Liver (tissue), 9 donors: ENCODE measurements around the gene SPI1. TPM values are rescaled to one million over a fixed set of nuclear protein-coding genes. Genes with fewer than 3 reads are reported as not detected.

Experiments used
- DNase-seq: peaks from one replicate; pipeline ENCODE4 v3.0.0-alpha.2; 2017; ENCODE audit warnings: low spot score
- H3K27ac ChIP-seq, 2 donors: one replicate each; pipeline ENCODE4 v1.7.0; 2013; ENCODE audit warnings: inconsistent platforms in 2 of 2, low read length in 2 of 2, control low read depth in 1 of 2, low read depth in 1 of 2, mild to moderate bottlenecking in 1 of 2
- H3K27me3 ChIP-seq, 4 donors: one replicate each; pipeline versions ENCODE4 v1.6.1 to v1.7.0; 2013; ENCODE audit warnings: low read length in 3 of 4, inconsistent platforms in 1 of 4, mild to moderate bottlenecking in 1 of 4, moderate library complexity in 1 of 4; ENCODE audit not compliant: control insufficient read depth in 4 of 4, insufficient read depth in 4 of 4
- H3K36me3 ChIP-seq, 4 donors: one replicate each; pipeline versions ENCODE4 v1.6.1 to v1.7.0; 2013; ENCODE audit warnings: low read length in 3 of 4, mild to moderate bottlenecking in 3 of 4, low read depth in 1 of 4, moderate library complexity in 1 of 4; ENCODE audit not compliant: control insufficient read depth in 4 of 4, insufficient read depth in 3 of 4
- H3K4me1 ChIP-seq, 4 donors: one replicate each; pipeline versions ENCODE4 v1.6.1 to v1.7.0; 2013; ENCODE audit warnings: low read length in 3 of 4, mild to moderate bottlenecking in 3 of 4, moderate library complexity in 1 of 4; ENCODE audit not compliant: control insufficient read depth in 4 of 4, insufficient read depth in 4 of 4
- H3K4me3 ChIP-seq, 3 donors: one replicate each; pipeline versions ENCODE4 v1.6.1 to v1.7.0; 2013; ENCODE audit warnings: low read length in 3 of 3, control low read depth in 1 of 3, low read depth in 1 of 3, mild to moderate bottlenecking in 1 of 3
- H3K9ac ChIP-seq, 2 donors: one replicate each; pipeline ENCODE4 v1.7.0; 2013; ENCODE audit warnings: low read length in 2 of 2, mild to moderate bottlenecking in 2 of 2, moderate library complexity in 2 of 2, control low read depth in 1 of 2, low read depth in 1 of 2
- H3K9me3 ChIP-seq, 4 donors: one replicate each; pipeline versions ENCODE4 v1.6.1 to v1.7.0; 2013; ENCODE audit warnings: low read length in 3 of 4; ENCODE audit not compliant: control insufficient read depth in 4 of 4
- EGR1 ChIP-seq, 2 donors: IDR thresholded peaks; 2 replicates each; pipeline ENCODE4 v1.6.1; 2016 to 2018; ENCODE audit warnings: antibody characterized with exemption in 2 of 2, low read depth in 2 of 2
- FOXA2 ChIP-seq: IDR thresholded peaks from 2 replicates; pipeline ENCODE4 v1.6.1; 2016; ENCODE audit warnings: antibody characterized with exemption
- GABPA ChIP-seq, 2 donors: IDR thresholded peaks in 1 of 2; conservative IDR thresholded peaks in 1 of 2; 2 replicates each; pipeline ENCODE4 v1.6.1; 2016; ENCODE audit warnings: antibody characterized with exemption in 2 of 2, mild to moderate bottlenecking in 1 of 2, moderate library complexity in 1 of 2
- HNF4A ChIP-seq, 2 donors: conservative IDR thresholded peaks; 2 replicates each; pipeline ENCODE4 v1.6.1; 2016; ENCODE audit warnings: antibody characterized with exemption in 2 of 2, mild to moderate bottlenecking in 2 of 2
- HNF4G ChIP-seq: IDR thresholded peaks from 2 replicates; pipeline ENCODE4 v1.6.1; 2016; ENCODE audit warnings: antibody characterized with exemption
- JUND ChIP-seq, 2 donors: IDR thresholded peaks; 2 replicates each; pipeline ENCODE4 v1.6.1; 2016; ENCODE audit warnings: antibody characterized with exemption in 2 of 2
- NR2F2 ChIP-seq: IDR thresholded peaks from 2 replicates; pipeline ENCODE4 v1.6.1; 2016; ENCODE audit warnings: antibody characterized with exemption
- RAD21 ChIP-seq, 2 donors: IDR thresholded peaks; 2 replicates each; pipeline ENCODE4 v1.6.1; 2016; ENCODE audit warnings: antibody characterized with exemption in 2 of 2, mild to moderate bottlenecking in 2 of 2
- RXRA ChIP-seq, 2 donors: IDR thresholded peaks; 2 replicates each; pipeline ENCODE4 v1.6.1; 2017 to 2018; ENCODE audit warnings: antibody characterized with exemption in 2 of 2, mild to moderate bottlenecking in 1 of 2
- SP1 ChIP-seq: IDR thresholded peaks from 2 replicates; pipeline ENCODE4 v1.6.1; 2018; ENCODE audit warnings: antibody characterized with exemption, mild to moderate bottlenecking
- TAF1 ChIP-seq: conservative IDR thresholded peaks from 2 replicates; pipeline ENCODE4 v1.6.1; 2016; ENCODE audit warnings: antibody characterized with exemption, mild to moderate bottlenecking
- YY1 ChIP-seq: IDR thresholded peaks from 2 replicates; pipeline ENCODE4 v1.6.1; 2016; ENCODE audit warnings: antibody characterized with exemption, mild to moderate bottlenecking
- WGBS: extraction: QIAGEN DNeasy Blood & Tissue Kit; methylation state at CpG from one replicate; pipeline ENCODE4 v1.1.7; 2013; 5-methylcytosine and 5-hydroxymethylcytosine counted together
- polyA plus RNA-seq, 2 donors: library from polyadenylated mRNA; stranded (reverse) in 1 of 2; unstranded in 1 of 2; fragments of 200-250 nt in 1 of 2; fragments of >200 nt in 1 of 2; fragmentation: Nextera tagmentation in 1 of 2; extraction: Ambion mirVana in 1 of 2; gene quantifications; one replicate each; pipeline versions ENCODE4 v1.2.1 to v1.2.3, GENCODE V29; 2013 to 2015
- total RNA-seq, 2 donors: library from RNA; depleted of rRNA; stranded (reverse); fragments of >200 nt; gene quantifications; one replicate each; pipeline ENCODE4 v1.2.3, GENCODE V29; 2014
- TF ChIP-seq, protein P1 (sequence below): IDR thresholded peaks from 2 replicates; pipeline ENCODE4 v1.6.1; 2016; ENCODE audit warnings: antibody characterized with exemption
- TF ChIP-seq, protein P2 (sequence below): IDR thresholded peaks from 2 replicates; pipeline ENCODE4 v1.6.1; 2016; ENCODE audit warnings: antibody characterized with exemption, mild to moderate bottlenecking
- TF ChIP-seq, protein P3 (sequence below): fragments of 150-350 bp; IDR thresholded peaks from 2 replicates; pipeline ENCODE4 v1.5.1; 2017; ENCODE audit warnings: improper control_type of control experiment, low read depth, low read length; ENCODE audit not compliant: missing input control
- TF ChIP-seq, protein P4 (sequence below): IDR thresholded peaks from 2 replicates; pipeline ENCODE4 v1.6.1; 2016; ENCODE audit warnings: antibody characterized with exemption
- TF ChIP-seq, protein P5 (sequence below): IDR thresholded peaks from 2 replicates; pipeline ENCODE4 v1.6.1; 2016; ENCODE audit warnings: antibody characterized with exemption
- donor health status: healthy.
- donor health status: healthy.
- donor health status: healthy.
- donor health status: healthy.
- donor health status: healthy.

SPI1 gene
- total and polyA plus RNA-seq, 4 donors: 2.3 to 14.4 (median 13.3) TPM

DNA sequence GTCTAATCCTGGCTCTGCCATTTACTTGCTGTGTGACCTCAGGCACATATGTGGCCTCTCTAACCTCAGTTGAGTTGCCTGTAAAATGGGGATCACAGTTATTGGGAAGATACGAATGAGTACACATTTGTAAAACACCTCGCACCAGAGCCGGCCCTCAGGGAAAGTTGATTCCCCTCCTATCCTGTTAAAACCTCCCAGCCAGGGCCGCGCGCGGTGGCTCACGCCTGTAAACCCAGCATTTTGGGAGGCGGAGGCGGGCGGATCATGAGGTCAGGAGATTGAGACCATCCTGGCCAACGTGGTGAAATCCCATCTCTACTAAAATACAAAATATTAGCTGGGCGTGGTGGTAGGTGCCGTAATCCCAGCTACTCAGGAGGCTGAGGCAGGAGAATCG lies 18.0 kb downstream of the SPI1 start:
- H3K36me3 ChIP-seq: no peaks in the 10 kb centered on the region
- H3K27ac ChIP-seq: no peak overlapping the region
- H3K27me3 ChIP-seq: no peaks in the 10 kb centered on the region
- H3K4me3 ChIP-seq: no peak overlapping the region
- no peaks in the 10 kb centered on the region for H3K9me3 ChIP-seq
- peaks cover 0 to 3% (median 0%) of the 10 kb centered on the region in 4 donors for H3K4me1 ChIP-seq
- no peak overlapping the region for H3K9ac ChIP-seq
- TF ChIP-seq, protein P1, sequence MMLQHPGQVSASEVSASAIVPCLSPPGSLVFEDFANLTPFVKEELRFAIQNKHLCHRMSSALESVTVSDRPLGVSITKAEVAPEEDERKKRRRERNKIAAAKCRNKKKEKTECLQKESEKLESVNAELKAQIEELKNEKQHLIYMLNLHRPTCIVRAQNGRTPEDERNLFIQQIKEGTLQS: no peak
- TF ChIP-seq RAD21 (IDR thresholded peaks at IDR 0.05) (no peak), YY1 (no peak), SP1 (no peak), HNF4A (conservative IDR thresholded peaks at IDR 0.05) (no peak), EGR1 (IDR thresholded peaks at IDR 0.05; ENCODE audit: low read depth in 2 of 2) (no peak), RXRA (IDR thresholded peaks at IDR 0.05) (no peak)
- TF ChIP-seq, protein P2, sequence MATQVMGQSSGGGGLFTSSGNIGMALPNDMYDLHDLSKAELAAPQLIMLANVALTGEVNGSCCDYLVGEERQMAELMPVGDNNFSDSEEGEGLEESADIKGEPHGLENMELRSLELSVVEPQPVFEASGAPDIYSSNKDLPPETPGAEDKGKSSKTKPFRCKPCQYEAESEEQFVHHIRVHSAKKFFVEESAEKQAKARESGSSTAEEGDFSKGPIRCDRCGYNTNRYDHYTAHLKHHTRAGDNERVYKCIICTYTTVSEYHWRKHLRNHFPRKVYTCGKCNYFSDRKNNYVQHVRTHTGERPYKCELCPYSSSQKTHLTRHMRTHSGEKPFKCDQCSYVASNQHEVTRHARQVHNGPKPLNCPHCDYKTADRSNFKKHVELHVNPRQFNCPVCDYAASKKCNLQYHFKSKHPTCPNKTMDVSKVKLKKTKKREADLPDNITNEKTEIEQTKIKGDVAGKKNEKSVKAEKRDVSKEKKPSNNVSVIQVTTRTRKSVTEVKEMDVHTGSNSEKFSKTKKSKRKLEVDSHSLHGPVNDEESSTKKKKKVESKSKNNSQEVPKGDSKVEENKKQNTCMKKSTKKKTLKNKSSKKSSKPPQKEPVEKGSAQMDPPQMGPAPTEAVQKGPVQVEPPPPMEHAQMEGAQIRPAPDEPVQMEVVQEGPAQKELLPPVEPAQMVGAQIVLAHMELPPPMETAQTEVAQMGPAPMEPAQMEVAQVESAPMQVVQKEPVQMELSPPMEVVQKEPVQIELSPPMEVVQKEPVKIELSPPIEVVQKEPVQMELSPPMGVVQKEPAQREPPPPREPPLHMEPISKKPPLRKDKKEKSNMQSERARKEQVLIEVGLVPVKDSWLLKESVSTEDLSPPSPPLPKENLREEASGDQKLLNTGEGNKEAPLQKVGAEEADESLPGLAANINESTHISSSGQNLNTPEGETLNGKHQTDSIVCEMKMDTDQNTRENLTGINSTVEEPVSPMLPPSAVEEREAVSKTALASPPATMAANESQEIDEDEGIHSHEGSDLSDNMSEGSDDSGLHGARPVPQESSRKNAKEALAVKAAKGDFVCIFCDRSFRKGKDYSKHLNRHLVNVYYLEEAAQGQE: no peak
- TF ChIP-seq, protein P3, sequence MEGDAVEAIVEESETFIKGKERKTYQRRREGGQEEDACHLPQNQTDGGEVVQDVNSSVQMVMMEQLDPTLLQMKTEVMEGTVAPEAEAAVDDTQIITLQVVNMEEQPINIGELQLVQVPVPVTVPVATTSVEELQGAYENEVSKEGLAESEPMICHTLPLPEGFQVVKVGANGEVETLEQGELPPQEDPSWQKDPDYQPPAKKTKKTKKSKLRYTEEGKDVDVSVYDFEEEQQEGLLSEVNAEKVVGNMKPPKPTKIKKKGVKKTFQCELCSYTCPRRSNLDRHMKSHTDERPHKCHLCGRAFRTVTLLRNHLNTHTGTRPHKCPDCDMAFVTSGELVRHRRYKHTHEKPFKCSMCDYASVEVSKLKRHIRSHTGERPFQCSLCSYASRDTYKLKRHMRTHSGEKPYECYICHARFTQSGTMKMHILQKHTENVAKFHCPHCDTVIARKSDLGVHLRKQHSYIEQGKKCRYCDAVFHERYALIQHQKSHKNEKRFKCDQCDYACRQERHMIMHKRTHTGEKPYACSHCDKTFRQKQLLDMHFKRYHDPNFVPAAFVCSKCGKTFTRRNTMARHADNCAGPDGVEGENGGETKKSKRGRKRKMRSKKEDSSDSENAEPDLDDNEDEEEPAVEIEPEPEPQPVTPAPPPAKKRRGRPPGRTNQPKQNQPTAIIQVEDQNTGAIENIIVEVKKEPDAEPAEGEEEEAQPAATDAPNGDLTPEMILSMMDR: no peak
- TF ChIP-seq, protein P4, sequence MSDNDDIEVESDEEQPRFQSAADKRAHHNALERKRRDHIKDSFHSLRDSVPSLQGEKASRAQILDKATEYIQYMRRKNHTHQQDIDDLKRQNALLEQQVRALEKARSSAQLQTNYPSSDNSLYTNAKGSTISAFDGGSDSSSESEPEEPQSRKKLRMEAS: no peak
- TF ChIP-seq, protein P5, sequence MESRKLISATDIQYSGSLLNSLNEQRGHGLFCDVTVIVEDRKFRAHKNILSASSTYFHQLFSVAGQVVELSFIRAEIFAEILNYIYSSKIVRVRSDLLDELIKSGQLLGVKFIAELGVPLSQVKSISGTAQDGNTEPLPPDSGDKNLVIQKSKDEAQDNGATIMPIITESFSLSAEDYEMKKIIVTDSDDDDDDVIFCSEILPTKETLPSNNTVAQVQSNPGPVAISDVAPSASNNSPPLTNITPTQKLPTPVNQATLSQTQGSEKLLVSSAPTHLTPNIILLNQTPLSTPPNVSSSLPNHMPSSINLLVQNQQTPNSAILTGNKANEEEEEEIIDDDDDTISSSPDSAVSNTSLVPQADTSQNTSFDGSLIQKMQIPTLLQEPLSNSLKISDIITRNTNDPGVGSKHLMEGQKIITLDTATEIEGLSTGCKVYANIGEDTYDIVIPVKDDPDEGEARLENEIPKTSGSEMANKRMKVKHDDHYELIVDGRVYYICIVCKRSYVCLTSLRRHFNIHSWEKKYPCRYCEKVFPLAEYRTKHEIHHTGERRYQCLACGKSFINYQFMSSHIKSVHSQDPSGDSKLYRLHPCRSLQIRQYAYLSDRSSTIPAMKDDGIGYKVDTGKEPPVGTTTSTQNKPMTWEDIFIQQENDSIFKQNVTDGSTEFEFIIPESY: no peak
- WGBS: 95% methylated on average over 15 of the region's 15 CpGs
- no peak for DNase-seq

DNA sequence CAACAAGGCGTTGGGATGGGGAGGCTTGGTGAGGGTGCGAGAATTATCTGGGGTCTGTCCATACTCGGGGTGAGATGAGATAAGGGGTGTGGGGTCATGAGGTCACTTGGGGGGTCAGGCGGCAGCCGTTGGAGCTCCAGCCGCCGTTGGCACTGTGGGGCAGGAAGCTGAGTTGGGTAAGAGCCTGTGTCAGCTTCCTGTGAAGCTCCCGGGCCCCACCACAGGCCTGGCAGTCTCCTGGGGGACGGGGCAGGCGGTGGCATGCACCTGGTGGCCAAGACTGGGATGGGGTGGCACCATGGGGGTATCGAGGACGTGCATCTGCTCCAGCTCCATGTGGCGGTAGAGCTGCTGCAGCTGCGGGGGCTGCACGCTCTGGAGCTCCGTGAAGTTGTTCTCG lies 18.8 kb downstream of the SPI1 start:
- no peak overlapping the region for H3K27ac ChIP-seq
- no peak for DNase-seq
- WGBS: 77% methylated on average over 17 of the region's 17 CpGs
- TF ChIP-seq JUND (IDR thresholded peaks at IDR 0.05) (no peak), FOXA2 (no peak), RXRA (IDR thresholded peaks at IDR 0.05) (no peak), SP1 (no peak), HNF4G (no peak), NR2F2 (no peak), EGR1 (IDR thresholded peaks at IDR 0.05; ENCODE audit: low read depth in 2 of 2) (no peak), RAD21 (IDR thresholded peaks at IDR 0.05) (no peak), YY1 (no peak), TAF1 (no peak), GABPA (IDR thresholded peaks at IDR 0.05 in 1 of 2, conservative IDR thresholded peaks at IDR 0.05 in 1 of 2) (no peak)
- TF ChIP-seq, protein P1: no peak
- TF ChIP-seq, protein P4: no peak
- TF ChIP-seq, protein P5: no peak
- TF ChIP-seq, protein P2: no peak

More for the DNA sequence above, 18.8 kb downstream of the SPI1 start:
- peaks cover 0 to 6% (median 0%) of the 10 kb centered on the region in 4 donors for H3K4me1 ChIP-seq
- no peaks in the 10 kb centered on the region for H3K9me3 ChIP-seq
- no peak overlapping the region for H3K9ac ChIP-seq
- H3K36me3 ChIP-seq: no peaks in the 10 kb centered on the region
- H3K27me3 ChIP-seq: no peaks in the 10 kb centered on the region
- no peak overlapping the region for H3K4me3 ChIP-seq
